ENCODE results near the gene LRRK1.

DNA sequence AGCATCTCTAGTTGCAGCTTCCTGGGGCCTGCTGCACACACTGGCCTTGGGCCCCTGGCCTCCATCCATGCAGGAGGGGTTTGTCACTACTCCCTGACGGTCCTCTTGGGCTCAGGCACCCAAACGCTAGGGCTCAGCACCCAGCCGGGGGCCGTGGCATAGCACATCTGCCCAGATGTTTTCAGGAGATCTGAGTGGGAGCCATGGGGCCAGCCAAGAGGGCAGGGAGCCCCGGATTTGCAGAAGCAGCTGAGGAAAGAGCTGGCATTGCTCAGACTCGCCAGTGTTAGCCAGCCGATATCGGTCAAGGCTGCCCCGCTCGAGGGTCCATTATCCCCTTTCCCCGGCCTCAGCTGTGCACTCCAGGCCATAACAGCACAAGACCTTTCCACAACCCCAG lies 41.0 kb upstream of the LRRK1 start:
- TF ChIP-seq RARB (CRISPR knock-in tag; IDR thresholded peaks at IDR 0.05) = no peak
- no peak for TF ChIP-seq HOXA7 (CRISPR knock-in tag; IDR thresholded peaks at IDR 0.05)
- TF ChIP-seq, protein P1, sequence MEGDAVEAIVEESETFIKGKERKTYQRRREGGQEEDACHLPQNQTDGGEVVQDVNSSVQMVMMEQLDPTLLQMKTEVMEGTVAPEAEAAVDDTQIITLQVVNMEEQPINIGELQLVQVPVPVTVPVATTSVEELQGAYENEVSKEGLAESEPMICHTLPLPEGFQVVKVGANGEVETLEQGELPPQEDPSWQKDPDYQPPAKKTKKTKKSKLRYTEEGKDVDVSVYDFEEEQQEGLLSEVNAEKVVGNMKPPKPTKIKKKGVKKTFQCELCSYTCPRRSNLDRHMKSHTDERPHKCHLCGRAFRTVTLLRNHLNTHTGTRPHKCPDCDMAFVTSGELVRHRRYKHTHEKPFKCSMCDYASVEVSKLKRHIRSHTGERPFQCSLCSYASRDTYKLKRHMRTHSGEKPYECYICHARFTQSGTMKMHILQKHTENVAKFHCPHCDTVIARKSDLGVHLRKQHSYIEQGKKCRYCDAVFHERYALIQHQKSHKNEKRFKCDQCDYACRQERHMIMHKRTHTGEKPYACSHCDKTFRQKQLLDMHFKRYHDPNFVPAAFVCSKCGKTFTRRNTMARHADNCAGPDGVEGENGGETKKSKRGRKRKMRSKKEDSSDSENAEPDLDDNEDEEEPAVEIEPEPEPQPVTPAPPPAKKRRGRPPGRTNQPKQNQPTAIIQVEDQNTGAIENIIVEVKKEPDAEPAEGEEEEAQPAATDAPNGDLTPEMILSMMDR (IDR thresholded peaks at IDR 0.05) = no peak
- no peak for TF ChIP-seq SMC3 (IDR thresholded peaks at IDR 0.05)
- TF ChIP-seq EP300 (IDR thresholded peaks at IDR 0.05) = no peak
- TF ChIP-seq RFX5 (IDR thresholded peaks at IDR 0.05) = no peak
- TF ChIP-seq POLR2A (IDR thresholded peaks at IDR 0.05; ENCODE audit: low read length) = no peak
- no peak for TF ChIP-seq MYC (IDR thresholded peaks at IDR 0.05; ENCODE audit: borderline replicate concordance, low read length)
- no peak for TF ChIP-seq FOSL2 (IDR thresholded peaks at IDR 0.05)
- no peak for TF ChIP-seq FOSL2 (CRISPR knock-in tag; IDR thresholded peaks at IDR 0.05)
- TF ChIP-seq, protein P2, sequence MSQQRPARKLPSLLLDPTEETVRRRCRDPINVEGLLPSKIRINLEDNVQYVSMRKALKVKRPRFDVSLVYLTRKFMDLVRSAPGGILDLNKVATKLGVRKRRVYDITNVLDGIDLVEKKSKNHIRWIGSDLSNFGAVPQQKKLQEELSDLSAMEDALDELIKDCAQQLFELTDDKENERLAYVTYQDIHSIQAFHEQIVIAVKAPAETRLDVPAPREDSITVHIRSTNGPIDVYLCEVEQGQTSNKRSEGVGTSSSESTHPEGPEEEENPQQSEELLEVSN (IDR thresholded peaks at IDR 0.05; ENCODE audit: borderline replicate concordance, low read depth) = no peak
- no peak for TF ChIP-seq KDM5A (IDR thresholded peaks at IDR 0.05)

All from A549 (cell line).